Dermis microvascular lymphatic vessel endothelial cell (primary cell): ENCODE results near the gene PNLIPRP1. TPM values are rescaled to one million over a fixed set of nuclear protein-coding genes. Genes with fewer than 3 reads are reported as not detected.

Experiments
- DNase-seq, 2 donors: peaks; one replicate each; pipeline versions ENCODE4 v3.0.0 to v3.0.0-alpha.2; 2010; ENCODE audit warnings: low read depth in 2 of 2
- total RNA-seq: library from RNA; depleted of rRNA; stranded (reverse); fragments of >200 nt; gene quantifications from 2 replicates; pipeline ENCODE4 v1.2.1, GENCODE V29; 2014

The PNLIPRP1 gene
- not detected in 2 replicates for total RNA-seq

DNA sequence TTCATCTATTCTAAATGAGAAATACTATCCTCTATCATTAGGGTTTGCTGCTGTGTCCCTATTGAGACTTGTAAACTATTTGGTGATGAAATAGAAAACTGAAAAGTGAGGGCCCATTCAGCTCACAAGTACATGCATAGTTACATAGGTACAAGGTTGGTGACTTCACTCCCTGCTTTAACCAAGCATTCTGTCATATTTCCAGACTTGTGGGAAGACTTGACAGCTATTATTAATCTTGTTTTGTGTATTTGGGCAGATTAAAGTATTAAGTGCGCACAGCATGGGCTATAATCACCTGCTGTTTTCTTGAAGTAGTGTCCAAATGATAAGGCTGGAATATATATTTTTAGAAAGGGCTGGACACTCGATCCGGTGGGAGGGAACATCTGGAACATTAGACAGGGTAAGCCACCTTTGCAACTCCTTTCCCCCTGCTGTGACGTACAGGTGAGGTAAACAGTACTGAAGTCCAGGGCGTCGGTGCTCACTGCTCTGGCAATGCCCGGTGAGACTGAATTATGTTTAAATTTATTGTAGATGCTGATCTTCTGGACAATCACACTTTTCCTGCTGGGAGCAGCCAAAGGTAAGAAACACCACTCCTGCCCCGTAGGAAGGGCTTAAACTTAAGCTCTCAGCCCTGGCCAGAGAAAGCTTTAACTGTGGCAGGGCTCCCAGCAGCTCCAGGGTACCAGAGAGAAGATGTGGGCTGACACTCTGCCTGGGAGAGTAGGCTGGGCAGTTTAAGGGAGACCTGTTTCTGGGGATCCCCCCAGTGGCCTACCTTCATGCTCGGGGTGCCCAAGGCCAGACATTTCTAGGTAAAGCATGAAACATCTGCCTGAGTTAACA lies at the start of gene PNLIPRP1:
TSS of gene PNLIPRP1 (plus strand) at position 370 of the 855 bp plus-strand sequence. CDS start at position 541, 171 bp downstream.
- no peak for DNase-seq

GRCh38 chr10:116542007-116542677 lies 48.6 kb upstream of the PNLIPRP1 start:
- no peak for DNase-seq

DNA sequence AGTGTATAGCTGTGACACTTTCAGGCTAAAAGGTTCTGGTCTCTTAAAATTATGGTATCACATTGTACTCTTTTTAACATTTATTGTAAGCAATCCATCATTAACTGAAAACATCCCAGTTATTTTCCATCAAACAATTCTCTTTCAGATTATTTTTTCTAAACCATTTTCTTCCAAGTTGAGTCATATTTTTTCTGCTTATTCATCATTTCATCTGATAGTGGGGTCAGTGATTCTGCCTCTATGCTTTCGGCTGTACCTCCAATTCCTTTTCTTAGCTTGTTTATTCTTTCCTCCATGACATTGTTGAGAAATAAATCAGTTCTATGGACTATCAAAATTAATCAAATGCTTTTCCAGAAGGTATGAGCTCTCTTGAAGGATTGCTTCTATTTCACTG lies 45.6 kb upstream of the PNLIPRP1 start:
- no peak for DNase-seq

DNA sequence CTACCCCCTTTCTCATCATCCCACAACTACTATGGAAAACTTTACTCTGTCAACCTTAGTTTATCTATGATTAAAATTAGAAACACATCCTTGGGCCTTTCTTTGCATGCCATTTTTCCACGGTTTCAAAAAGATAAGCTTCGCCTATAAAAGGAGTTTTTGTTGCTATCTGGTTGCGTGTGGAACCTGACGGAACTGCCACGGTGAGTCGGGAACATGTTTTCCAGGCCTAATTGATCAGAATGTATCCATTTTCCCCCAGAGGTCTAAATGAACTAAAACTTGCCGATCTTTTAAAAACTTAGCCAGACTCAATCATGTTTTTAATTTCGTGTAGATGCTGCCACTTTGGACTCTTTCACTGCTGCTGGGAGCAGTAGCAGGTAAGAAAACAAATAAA lies 45.0 kb upstream of the PNLIPRP1 start, which contains the start of gene PNLIP:
TSS of gene PNLIP (plus strand) at position 176 of the 400 bp plus-strand sequence. CDS start at position 338, 162 bp downstream.
- no peak for DNase-seq

- DNase-seq, result no peak
Observed at GRCh38 chr10:116548301-116548700, 42.5 kb upstream of the PNLIPRP1 start.

DNA sequence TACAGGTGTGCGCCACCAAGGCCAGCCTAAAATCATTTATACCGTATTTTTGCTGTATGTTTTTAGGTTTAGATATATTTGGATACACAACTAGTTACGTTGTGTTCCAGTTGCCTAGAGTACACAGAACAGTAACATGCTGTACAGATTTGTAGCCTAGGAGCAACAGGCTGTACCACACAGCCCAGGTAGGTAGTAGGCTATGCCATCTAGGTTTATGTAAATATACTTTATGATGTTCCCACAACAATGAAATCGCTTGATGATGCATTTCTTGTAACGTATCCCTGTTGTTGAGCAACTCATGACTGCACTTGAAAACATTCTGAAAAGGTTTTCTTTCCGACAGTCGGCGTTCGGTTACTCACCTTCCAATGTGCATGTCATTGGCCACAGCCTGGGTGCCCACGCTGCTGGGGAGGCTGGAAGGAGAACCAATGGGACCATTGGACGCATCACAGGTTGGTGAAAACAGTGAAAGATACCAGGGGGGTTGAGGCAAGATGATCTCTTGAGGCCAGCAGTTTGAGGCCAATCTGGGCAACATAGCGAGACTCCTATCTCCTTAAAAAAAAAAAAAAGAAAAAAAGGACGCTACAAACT lies 37.3 kb upstream of the PNLIPRP1 start:
- no peak for DNase-seq

DNA sequence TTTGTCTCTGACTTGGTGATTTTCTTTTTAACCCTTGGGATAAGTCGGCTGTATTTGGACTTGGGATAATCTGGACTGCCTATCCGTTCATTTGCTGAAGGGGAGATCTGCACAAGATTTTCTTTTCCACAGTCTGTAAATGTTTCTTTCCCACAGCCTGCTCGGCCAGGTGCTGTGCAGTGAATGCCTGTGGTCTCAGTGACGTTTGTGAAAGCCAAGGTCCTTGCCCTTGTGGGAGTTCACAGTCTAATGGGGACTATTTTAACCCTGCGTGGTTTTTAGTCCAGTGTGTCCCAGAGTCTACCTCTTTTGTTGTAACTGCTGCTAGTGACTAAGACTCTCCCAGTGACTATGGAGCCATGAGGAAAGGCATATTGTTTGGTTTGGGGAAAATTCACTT lies 36.1 kb upstream of the PNLIPRP1 start:
- DNase-seq, result no peak

- no peak for DNase-seq
Observed at GRCh38 chr10:116555880-116556279, 34.9 kb upstream of the PNLIPRP1 start.

GRCh38 chr10:116557305-116557880 lies 33.4 kb upstream of the PNLIPRP1 start:
- DNase-seq, result no peak

GRCh38 chr10:116565534-116565933 lies 25.2 kb upstream of the PNLIPRP1 start:
- no peak for DNase-seq

GRCh38 chr10:116566932-116567331 lies 23.8 kb upstream of the PNLIPRP1 start:
- DNase-seq, result no peak

DNA sequence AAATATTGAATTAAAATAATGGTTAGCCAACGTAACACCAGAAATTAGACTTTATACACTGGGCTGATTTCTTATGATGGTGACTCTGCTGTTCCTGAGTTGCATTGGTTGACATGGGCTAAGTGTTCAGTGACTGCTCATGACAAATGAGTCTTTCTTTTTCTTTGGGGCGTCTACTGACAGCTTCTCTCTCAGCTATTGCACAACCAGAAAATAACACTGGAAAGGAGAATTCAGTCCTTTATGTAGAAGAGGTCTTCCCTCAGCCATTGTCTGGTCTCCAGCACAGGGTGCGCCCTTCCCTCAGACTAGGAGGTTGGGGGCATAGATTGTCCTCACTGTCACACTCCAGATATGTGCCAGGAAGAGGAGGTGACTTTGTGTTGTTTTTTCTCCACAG lies 23.4 kb upstream of the PNLIPRP1 start:
- DNase-seq, result no peak

DNA sequence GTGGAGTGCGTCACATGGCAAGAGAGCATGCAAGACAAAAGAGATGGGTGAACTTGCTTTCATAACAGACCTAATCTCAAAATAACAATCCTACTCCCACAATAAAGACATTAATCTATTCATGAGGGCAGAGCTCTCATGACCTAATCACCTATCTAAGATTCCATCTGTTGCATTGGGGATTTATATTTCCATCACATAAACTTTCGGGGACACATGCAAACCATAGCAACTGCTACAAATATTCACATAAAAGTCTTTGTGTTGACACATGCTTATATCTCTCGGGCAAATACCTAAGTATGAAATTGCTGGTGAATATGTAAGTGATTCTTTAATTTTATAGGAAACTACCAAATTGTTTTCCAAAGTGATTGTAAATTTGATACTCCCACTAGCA lies 16.0 kb upstream of the PNLIPRP1 start:
- no peak for DNase-seq

GRCh38 chr10:116587878-116588591 lies 2.7 kb upstream of the PNLIPRP1 start:
- no peak for DNase-seq

GRCh38 chr10:116588995-116589394 lies 1.8 kb upstream of the PNLIPRP1 start:
- DNase-seq, result no peak

GRCh38 chr10:116589926-116590325 lies 833 bp upstream of the PNLIPRP1 start:
- no peak for DNase-seq

DNA sequence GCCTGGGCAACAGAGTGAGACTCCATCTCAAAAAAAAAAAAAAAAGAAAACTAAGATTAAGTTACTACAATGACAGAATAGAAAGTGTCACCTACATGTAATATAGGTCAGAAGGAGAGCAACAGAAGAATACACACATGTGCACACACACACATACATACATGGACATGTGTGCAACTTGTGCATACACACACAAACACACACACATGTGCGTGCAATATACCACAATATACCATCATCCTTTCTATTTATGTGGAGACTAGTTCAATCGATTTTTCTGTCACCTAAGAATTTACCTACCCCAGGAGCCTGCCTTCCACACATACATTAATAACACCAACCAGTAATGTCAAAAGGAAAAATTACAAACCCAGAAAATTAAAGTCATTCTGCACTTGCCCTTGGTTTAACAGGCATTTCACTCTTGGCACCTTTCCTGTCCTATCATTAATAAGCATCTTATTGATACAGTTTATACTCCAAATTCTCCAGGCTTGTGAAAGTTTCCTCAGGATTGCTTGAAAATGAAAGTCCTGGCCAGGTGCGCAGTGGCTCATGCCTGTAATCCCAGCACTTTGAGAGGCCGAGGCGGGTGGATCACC lies 2.5 kb downstream of the PNLIPRP1 start:
- DNase-seq, result no peak

GRCh38 chr10:116594525-116595035 lies 3.8 kb downstream of the PNLIPRP1 start:
- DNase-seq, result no peak

DNA sequence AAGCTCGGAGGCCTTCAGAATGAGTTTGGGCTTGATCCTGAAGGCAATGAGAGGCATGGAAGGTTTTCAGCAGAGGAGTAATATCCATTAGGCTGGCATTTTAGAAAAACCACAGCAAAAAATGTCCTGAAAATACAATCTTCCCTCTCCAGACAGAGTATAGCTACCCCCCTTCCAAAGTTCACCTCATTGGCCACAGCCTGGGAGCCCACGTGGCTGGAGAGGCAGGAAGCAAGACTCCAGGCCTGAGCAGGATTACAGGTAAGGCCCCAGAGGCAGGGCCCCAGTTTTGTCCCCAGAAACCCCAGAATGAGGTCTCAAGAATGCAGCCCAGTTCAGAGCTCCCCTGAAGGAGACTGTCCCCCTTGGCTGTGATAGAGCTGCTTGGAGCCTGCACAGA lies 5.3 kb downstream of the PNLIPRP1 start:
- no peak for DNase-seq

GRCh38 chr10:116597543-116597942 lies 6.8 kb downstream of the PNLIPRP1 start:
- DNase-seq, result no peak

DNA sequence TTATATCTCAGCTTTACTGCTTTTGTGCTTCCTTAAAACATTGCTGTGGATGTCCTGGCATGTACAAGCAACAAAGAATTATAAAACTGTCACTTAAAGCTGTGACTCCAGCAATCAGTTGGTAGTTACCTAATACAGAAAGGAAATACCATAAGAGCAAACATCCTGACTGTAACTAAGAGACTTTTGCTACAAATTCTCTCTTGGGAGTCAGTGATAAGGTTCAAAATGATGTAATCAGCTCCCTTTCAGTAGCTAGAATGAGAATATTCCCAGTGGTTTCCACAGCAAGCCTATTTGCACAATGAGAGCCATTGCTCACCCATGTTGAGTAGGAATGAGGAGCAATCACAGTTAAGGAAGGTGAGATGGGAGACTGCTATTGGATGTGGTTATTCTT lies 7.6 kb downstream of the PNLIPRP1 start:
- no peak for DNase-seq
